HS-27A (cell line): ENCODE measurements around the gene IL32.
"Not testable (repeated sequence)": the region's sequence is repeated elsewhere in the genome, so short reads cannot be mapped to it uniquely, and the experiment has no call there.

Source experiments
- DNase-seq: peaks from one replicate; pipeline ENCODE4 v3.0.0-alpha.2; 2012; ENCODE audit warnings: low read depth, missing footprints

The IL32 gene

GRCh38 chr16:3051494-3051893 lies 13.9 kb upstream of the IL32 start:
- DNase-seq, result no peak

GRCh38 chr16:3052571-3053329 lies 12.7 kb upstream of the IL32 start:
- DNase-seq, result not testable (repeated sequence)

GRCh38 chr16:3053330-3053710 lies 12.1 kb upstream of the IL32 start:
- not testable (repeated sequence) for DNase-seq

GRCh38 chr16:3054965-3055733 lies 10.3 kb upstream of the IL32 start:
- DNase-seq, result no peak

GRCh38 chr16:3055734-3056115 lies 9.7 kb upstream of the IL32 start:
- DNase-seq, result not testable (repeated sequence)

GRCh38 chr16:3056336-3057180 lies 8.9 kb upstream of the IL32 start:
- no peak for DNase-seq

- DNase-seq, result no peak
Observed at GRCh38 chr16:3057181-3058138, 8.0 kb upstream of the IL32 start.

GRCh38 chr16:3058139-3059030 lies 7.1 kb upstream of the IL32 start:
- DNase-seq, result peak; percentile 8

GRCh38 chr16:3059041-3059722 lies 6.3 kb upstream of the IL32 start:
- DNase-seq, result peak; percentile 49

- no peak for DNase-seq
Observed at GRCh38 chr16:3059723-3060242, 5.7 kb upstream of the IL32 start.

- no peak for DNase-seq
Observed at GRCh38 chr16:3060339-3061127, 4.9 kb upstream of the IL32 start.

GRCh38 chr16:3062553-3062952 lies 2.9 kb upstream of the IL32 start:
- no peak for DNase-seq

- no peak for DNase-seq
Observed at GRCh38 chr16:3063625-3064386, 1.6 kb upstream of the IL32 start.

- DNase-seq, result no peak
Observed at GRCh38 chr16:3065742-3066439, 451 bp downstream of the IL32 start.

GRCh38 chr16:3066440-3066748 lies 954 bp downstream of the IL32 start:
- DNase-seq, result no peak

GRCh38 chr16:3068487-3068886 lies 3.0 kb downstream of the IL32 start:
- no peak for DNase-seq

GRCh38 chr16:3069146-3069545 lies 3.7 kb downstream of the IL32 start:
- DNase-seq, result not testable (repeated sequence)
